Omental fat pad (tissue), 4 donors: ENCODE results near the gene TEN1. TPM values are rescaled to one million over a fixed set of nuclear protein-coding genes. Genes with fewer than 3 reads are reported as not detected.

Experiments used
- ATAC-seq: fragments of 150-250 bp; one replicate; pipeline ENCODE4 v1.9.1; 2016; ENCODE audit warnings: mild to moderate bottlenecking, moderate library complexity; ENCODE audit not compliant: low FRiP score
- DNase-seq: peaks from one replicate; pipeline ENCODE4 v3.0.0-alpha.2; 2019; ENCODE audit warnings: low spot score
- CTCF ChIP-seq, 3 donors: fragments of 450-650 bp; IDR thresholded peaks; one replicate each; pipeline ENCODE4 v1.5.1; 2016 to 2017; ENCODE audit warnings: antibody characterized with exemption in 3 of 3, mild to moderate bottlenecking in 3 of 3, moderate library complexity in 2 of 3
- total RNA-seq, 4 donors: library from RNA; depleted of rRNA; stranded (reverse); fragments of >200 nt; gene quantifications; one replicate each; pipeline ENCODE4 v1.1.0, GENCODE V29; 2016

The TEN1 gene
- total RNA-seq = 10 to 100 TPM; 17.5 to 28.6 (median 19.9) TPM

- peak; percentile 93 for ATAC-seq
- DNase-seq = peak; percentile 95
- peak in 1 of 3 donors; percentile 33 for TF ChIP-seq CTCF (IDR thresholded peaks at IDR 0.05)
Observed at GRCh38 chr17:75978938-75979704, at the start of gene TEN1, which contains the start of gene ACOX1. TEN1 (plus strand) TSS chr17:75979240; CDS start chr17:75986193, 6,953 bp downstream. ACOX1 (minus strand) TSS chr17:75979166; CDS start chr17:75979073, 93 bp downstream.

GRCh38 chr17:75931062-75931461 is 48.0 kb upstream of the TEN1 start:
- TF ChIP-seq CTCF (IDR thresholded peaks at IDR 0.05) = no peak
- no peak for DNase-seq

GRCh38 chr17:75932852-75933251 is 46.2 kb upstream of the TEN1 start:
- no peak for TF ChIP-seq CTCF (IDR thresholded peaks at IDR 0.05)
- no peak for DNase-seq
- ATAC-seq = no peak

More at GRCh38 chr17:75931062-75931461, 48.0 kb upstream of the TEN1 start:
- no peak for ATAC-seq

GRCh38 chr17:75933808-75934207 is 45.2 kb upstream of the TEN1 start:
- no peak for TF ChIP-seq CTCF (IDR thresholded peaks at IDR 0.05)
- ATAC-seq (no peak), DNase-seq (no peak)

GRCh38 chr17:75937652-75938051 is 41.4 kb upstream of the TEN1 start:
- TF ChIP-seq CTCF (IDR thresholded peaks at IDR 0.05) = no peak
- ATAC-seq (no peak), DNase-seq (no peak)

- DNase-seq (peak; percentile 63), ATAC-seq (peak; percentile 99)
- TF ChIP-seq CTCF (IDR thresholded peaks at IDR 0.05) = no peak
Observed at GRCh38 chr17:75940727-75941441, 38.2 kb upstream of the TEN1 start, which contains the start of gene FBF1. FBF1 (minus strand) TSS chr17:75941042; CDS start chr17:75938149, 2,893 bp downstream.
